Chondrocyte (in vitro differentiated cells): Measurements from ENCODE around the gene GLUL. TPM values are rescaled to one million over a fixed set of nuclear protein-coding genes. Genes with fewer than 3 reads are reported as not detected.

Experiments
- DNase-seq: peaks from one replicate; pipeline ENCODE4 v3.0.0; 2021; ENCODE audit warnings: mixed read lengths, low spot score
- H3K27ac Mint-ChIP-seq: one replicate; pipeline ENCODE4 v1.8.0; 2021; ENCODE audit warnings: mild to moderate bottlenecking, moderate library complexity, mixed read lengths; ENCODE audit not compliant: unreplicated experiment
- H3K27me3 Mint-ChIP-seq: 2 replicates; pipeline ENCODE4 v1.8.0; 2021; ENCODE audit warnings: low read depth, mixed read lengths
- H3K36me3 Mint-ChIP-seq: 2 replicates; pipeline ENCODE4 v1.8.0; 2021; ENCODE audit warnings: low read depth, mixed read lengths
- H3K4me1 Mint-ChIP-seq: 2 replicates; pipeline ENCODE4 v1.8.0; 2021; ENCODE audit warnings: low read depth, mild to moderate bottlenecking, mixed read lengths
- H3K4me3 Mint-ChIP-seq: one replicate; pipeline ENCODE4 v1.8.0; 2021; ENCODE audit warnings: mild to moderate bottlenecking, moderate library complexity, mixed read lengths; ENCODE audit not compliant: unreplicated experiment
- H3K9me3 Mint-ChIP-seq: 2 replicates; pipeline ENCODE4 v1.8.0; 2021; ENCODE audit warnings: low read depth, mixed read lengths
- CTCF ChIP-seq: fragments of 200-600 bp; sonication (generic); IDR thresholded peaks from 2 replicates; pipeline ENCODE4 v1.5.0; 2021; ENCODE audit warnings: antibody characterized with exemption, mild to moderate bottlenecking, moderate library complexity
- long read RNA-seq: library from polyadenylated mRNA; stranded (forward); transcript quantifications from one replicate; pipeline ENCODE4 v2.0.0, GENCODE V29; 2021
- total RNA-seq: library from RNA; stranded (reverse); gene quantifications from 3 replicates; pipeline ENCODE4 v1.2.1, GENCODE V29; 2021

Gene GLUL
- 79.1 to 122 TPM (median 94.4 TPM) in 3 replicates for total RNA-seq
- long read RNA-seq, full-length matches to known transcripts: 95 of 103 reads
- long read RNA-seq, partial matches to known transcripts: 3 of 103 reads
- long read RNA-seq, other reads (novel, unspliced or antisense): 5 of 103 reads

- H3K4me1 Mint-ChIP-seq: peaks cover 22% of the 10 kb centered on the region
- no peaks in the 10 kb centered on the region for H3K9me3 Mint-ChIP-seq
- DNase-seq: peak; percentile 94
- no peaks in the 10 kb centered on the region for H3K27me3 Mint-ChIP-seq
- H3K4me3 Mint-ChIP-seq: peak within 1 kb of the TSS; percentile 99
- peaks cover 18% of the 10 kb centered on the region for H3K36me3 Mint-ChIP-seq
- TF ChIP-seq CTCF: peak; percentile 41
- H3K27ac Mint-ChIP-seq: peak within 1 kb of the TSS; percentile 96
These were observed at the start of gene GLUL for GRCh38 chr1:182391362-182392049. TSS of gene GLUL (minus strand) at chr1:182391790. CDS start at chr1:182388737, 3,053 bp downstream.

- Mint-ChIP-seq H3K9me3 (peaks cover 8% of the 10 kb centered on the region), H3K4me3 (no peak overlapping the region), H3K27me3 (peaks cover 14% of the 10 kb centered on the region), H3K4me1 (no peaks in the 10 kb centered on the region), H3K27ac (no peak overlapping the region), H3K36me3 (peaks cover 2% of the 10 kb centered on the region)
- TF ChIP-seq CTCF: no peak
- no peak for DNase-seq
These were observed 46.7 kb upstream of the GLUL start for GRCh38 chr1:182438326-182438725.

- H3K9me3 Mint-ChIP-seq: peaks cover 8% of the 10 kb centered on the region
- H3K36me3 Mint-ChIP-seq: peaks cover 2% of the 10 kb centered on the region
- no peak for TF ChIP-seq CTCF
- H3K4me3 Mint-ChIP-seq: no peak overlapping the region
- H3K4me1 Mint-ChIP-seq: no peaks in the 10 kb centered on the region
- H3K27ac Mint-ChIP-seq: no peak overlapping the region
- H3K27me3 Mint-ChIP-seq: peaks cover 16% of the 10 kb centered on the region
- no peak for DNase-seq
These were observed 42.0 kb upstream of the GLUL start for GRCh38 chr1:182433580-182433979.

GRCh38 chr1:182431278-182431677 lies 39.7 kb upstream of the GLUL start:
- Mint-ChIP-seq H3K27me3 (peaks cover 12% of the 10 kb centered on the region), H3K27ac (no peak overlapping the region)

More at GRCh38 chr1:182431278-182431677, 39.7 kb upstream of the GLUL start:
- Mint-ChIP-seq H3K36me3 (no peaks in the 10 kb centered on the region), H3K4me1 (no peaks in the 10 kb centered on the region), H3K4me3 (no peak overlapping the region), H3K9me3 (no peaks in the 10 kb centered on the region)
- no peak for TF ChIP-seq CTCF
- no peak for DNase-seq
